AG10803 (cell line): ENCODE measurements around the gene TPH2.
A peak's percentile ranks its signal among the peaks of the same experiment; 100 is the strongest.

ENCODE experiments used
- DNase-seq: peaks from one replicate; pipeline ENCODE4 v3.0.0; 2010; ENCODE audit warnings: low read depth
- H3K4me3 ChIP-seq: 2 replicates; pipeline ENCODE4 v1.5.1; 2011; ENCODE audit warnings: mild to moderate bottlenecking, low read length, control low read depth
- CTCF ChIP-seq: conservative IDR thresholded peaks from 2 replicates; pipeline ENCODE4 v1.5.1; 2011; ENCODE audit warnings: mild to moderate bottlenecking, low read length, control low read depth, inconsistent platforms

Gene TPH2

GRCh38 chr12:71948390-71948789 is 9.7 kb downstream of the TPH2 start:
- TF ChIP-seq CTCF, result no peak
- H3K4me3 ChIP-seq, result no peak overlapping the region
- no peak for DNase-seq

DNA sequence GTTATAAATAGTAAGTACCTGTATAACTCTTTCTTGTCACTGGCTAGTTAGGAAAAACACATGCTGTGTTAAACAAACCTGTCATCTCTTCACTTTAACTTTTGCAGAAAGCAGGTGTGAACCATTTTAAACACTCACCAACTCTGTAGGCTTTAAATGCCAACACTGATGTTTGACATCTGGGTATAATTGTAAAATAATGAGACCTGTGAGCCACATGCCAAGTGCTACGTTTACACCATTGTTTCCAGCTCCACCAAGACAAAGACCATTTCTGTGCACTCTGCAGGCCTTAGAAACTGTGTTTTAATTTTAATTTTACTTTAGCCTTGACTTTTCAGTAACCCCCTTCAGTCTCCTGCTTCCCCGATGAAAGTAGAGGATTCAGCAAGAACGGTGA is 11.0 kb downstream of the TPH2 start:
- no peak overlapping the region for H3K4me3 ChIP-seq
- TF ChIP-seq CTCF, result no peak
- DNase-seq, result no peak

GRCh38 chr12:71950404-71950803 is 11.8 kb downstream of the TPH2 start:
- DNase-seq, result no peak
- H3K4me3 ChIP-seq, result no peak overlapping the region
- TF ChIP-seq CTCF, result no peak

GRCh38 chr12:71950819-71951218 is 12.2 kb downstream of the TPH2 start:
- TF ChIP-seq CTCF, result no peak
- no peak overlapping the region for H3K4me3 ChIP-seq
- DNase-seq, result no peak

- DNase-seq, result no peak
- TF ChIP-seq CTCF, result no peak
- H3K4me3 ChIP-seq, result no peak overlapping the region
These were observed 15.6 kb downstream of the TPH2 start for GRCh38 chr12:71954083-71954778.

DNA sequence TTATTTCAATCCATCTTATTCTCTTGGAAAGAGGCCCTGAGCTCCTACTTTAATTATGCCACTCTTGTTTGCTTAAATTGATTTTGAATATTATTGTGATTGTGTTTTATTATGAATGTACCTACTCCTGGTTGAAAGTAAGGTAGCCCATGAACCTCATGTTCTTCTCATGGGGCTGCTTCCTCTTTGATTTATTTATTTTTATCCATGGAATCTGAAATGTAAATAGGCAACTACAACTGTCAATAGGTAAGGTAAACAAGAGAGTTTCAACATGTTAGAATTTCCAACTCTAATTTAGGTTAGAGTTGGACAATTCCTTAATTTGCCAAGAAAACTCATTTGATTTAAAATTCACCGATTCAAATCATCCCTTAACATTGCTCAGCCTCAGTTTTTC is 16.2 kb downstream of the TPH2 start:
- no peak for TF ChIP-seq CTCF
- DNase-seq, result no peak
- H3K4me3 ChIP-seq, result no peak overlapping the region

DNA sequence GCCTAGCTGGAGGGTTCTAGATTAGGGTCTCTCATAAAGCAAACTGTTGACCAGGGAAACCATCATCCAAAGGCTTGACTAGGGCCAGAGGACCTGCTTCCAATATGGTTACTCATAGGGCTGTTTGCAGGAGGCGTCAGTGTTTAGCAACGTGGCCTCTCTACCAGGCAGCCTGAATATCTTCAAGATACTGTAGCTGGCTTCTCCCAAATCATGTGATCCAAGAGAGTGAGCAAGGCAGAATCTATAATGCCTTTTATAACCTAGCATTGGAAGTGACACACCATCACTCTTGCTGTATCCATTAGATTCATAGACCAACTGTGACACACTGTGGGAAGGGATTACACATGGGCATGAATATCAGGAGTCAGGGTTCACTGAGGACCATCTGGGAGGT is 17.3 kb downstream of the TPH2 start:
- H3K4me3 ChIP-seq, result no peak overlapping the region
- TF ChIP-seq CTCF, result no peak
- DNase-seq, result peak; percentile 64
